Duodenal mucosa (tissue), 2 donors: ENCODE data around the gene EOLA2.
"Not testable (repeated sequence)": the region's sequence is repeated elsewhere in the genome, so short reads cannot be mapped to it uniquely, and the experiment has no call there.

ENCODE experiments used
- H3K27ac ChIP-seq: one replicate; pipeline ENCODE4 v1.7.0; 2013; ENCODE audit warnings: low read depth, low read length
- H3K27me3 ChIP-seq, 2 donors: one replicate each; pipeline ENCODE4 v1.7.0; 2013; ENCODE audit warnings: low read length in 2 of 2, control low read depth in 1 of 2; ENCODE audit not compliant: insufficient read depth in 2 of 2, control insufficient read depth in 1 of 2
- H3K36me3 ChIP-seq, 2 donors: one replicate each; pipeline ENCODE4 v1.7.0; 2013; ENCODE audit warnings: low read length in 2 of 2, control low read depth in 1 of 2; ENCODE audit not compliant: insufficient read depth in 2 of 2, control insufficient read depth in 1 of 2
- H3K4me1 ChIP-seq, 2 donors: one replicate each; pipeline ENCODE4 v1.7.0; 2013; ENCODE audit warnings: low read length in 2 of 2, control low read depth in 1 of 2; ENCODE audit not compliant: insufficient read depth in 2 of 2, control insufficient read depth in 1 of 2
- H3K4me3 ChIP-seq, 2 donors: one replicate each; pipeline ENCODE4 v1.7.0; 2013; ENCODE audit warnings: low read length in 2 of 2, low read depth in 1 of 2
- H3K9ac ChIP-seq, 2 donors: one replicate each; pipeline ENCODE4 v1.7.0; 2013; ENCODE audit warnings: low read length in 2 of 2, low read depth in 1 of 2
- H3K9me3 ChIP-seq, 2 donors: one replicate each; pipeline ENCODE4 v1.7.0; 2013; ENCODE audit warnings: low read length in 2 of 2, control low read depth in 1 of 2; ENCODE audit not compliant: control insufficient read depth in 1 of 2

The EOLA2 gene

DNA sequence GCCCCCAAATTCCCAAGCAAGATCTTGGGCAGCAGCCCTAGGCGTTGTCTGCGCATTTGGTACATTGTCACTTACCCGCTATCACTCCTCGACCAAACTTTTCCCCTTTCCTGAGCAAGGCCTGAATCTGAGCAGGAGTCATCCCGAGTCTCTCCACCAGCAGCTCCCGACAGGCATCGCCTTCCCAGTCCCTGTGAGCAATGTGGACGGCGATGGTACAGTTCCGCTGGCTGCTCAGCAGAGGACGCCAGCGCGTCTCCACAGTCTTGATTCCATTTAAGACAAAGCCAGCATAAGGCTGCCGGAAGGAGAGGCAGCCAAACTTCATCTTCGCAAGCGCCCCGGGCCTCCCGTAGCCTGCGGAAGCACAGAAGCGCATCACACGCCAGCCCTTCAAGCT lies 4.7 kb downstream of the EOLA2 start:
- H3K27ac ChIP-seq, H3K4me3 ChIP-seq, H3K27me3 ChIP-seq, H3K36me3 ChIP-seq, H3K9ac ChIP-seq, H3K9me3 ChIP-seq, H3K4me1 ChIP-seq: not testable (repeated sequence)

DNA sequence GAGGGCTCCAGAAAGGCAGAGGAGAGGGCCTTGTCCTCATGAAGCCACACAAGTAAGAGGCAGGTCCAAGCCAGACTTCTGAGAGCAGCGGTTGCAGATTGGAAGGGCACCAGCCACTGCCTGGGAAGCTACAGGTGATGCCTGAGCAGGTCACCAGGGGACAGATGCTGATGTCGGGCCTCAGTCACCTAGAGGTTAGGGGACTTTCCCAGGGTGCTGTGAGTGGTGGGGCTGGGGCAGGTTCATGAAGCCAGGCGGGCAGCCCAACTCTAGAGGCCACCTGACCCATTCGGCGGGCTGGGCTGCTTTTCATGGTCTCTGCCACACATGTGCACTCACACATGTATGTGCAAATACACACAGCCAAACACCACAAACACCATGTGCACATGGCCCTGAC lies 5.3 kb downstream of the EOLA2 start:
- H3K27me3 ChIP-seq, H3K9me3 ChIP-seq, H3K36me3 ChIP-seq, H3K4me1 ChIP-seq, H3K9ac ChIP-seq, H3K4me3 ChIP-seq, H3K27ac ChIP-seq: not testable (repeated sequence)

- H3K36me3 ChIP-seq, H3K27ac ChIP-seq, H3K4me1 ChIP-seq, H3K9ac ChIP-seq, H3K27me3 ChIP-seq, H3K9me3 ChIP-seq, H3K4me3 ChIP-seq: not testable (repeated sequence)
Measured at GRCh38 chrX:149932150-149932549, 6.1 kb downstream of the EOLA2 start.

- not testable (repeated sequence) for H3K9ac ChIP-seq, H3K9me3 ChIP-seq, H3K4me1 ChIP-seq, H3K27ac ChIP-seq, H3K4me3 ChIP-seq, H3K36me3 ChIP-seq, H3K27me3 ChIP-seq
Measured at GRCh38 chrX:149931355-149931754, 6.9 kb downstream of the EOLA2 start.

DNA sequence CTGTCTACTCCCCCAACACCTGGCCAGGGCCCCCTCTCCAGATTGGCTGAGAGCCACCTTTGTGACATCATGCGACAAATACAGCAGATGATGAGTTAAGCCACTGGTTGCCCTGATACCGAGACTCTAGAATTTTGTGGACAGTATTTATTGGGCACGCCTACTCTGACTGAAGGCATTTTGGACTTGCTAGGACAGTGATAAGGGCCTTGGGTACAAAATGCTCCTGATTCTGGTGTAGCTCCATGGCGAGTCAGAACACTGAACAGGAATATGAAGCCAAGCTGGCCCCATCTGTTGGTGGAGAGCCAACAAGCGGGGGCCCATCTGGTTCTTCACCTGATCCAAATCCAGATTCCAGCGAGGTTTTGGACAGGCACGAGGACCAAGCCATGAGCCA lies 8.9 kb downstream of the EOLA2 start, which contains the start of gene HSFX4:
HSFX4 (plus strand) TSS at position 174 of the 400 bp plus-strand sequence; CDS start at position 246, 72 bp downstream.
- not testable (repeated sequence) for H3K9me3 ChIP-seq, H3K36me3 ChIP-seq, H3K27ac ChIP-seq, H3K27me3 ChIP-seq, H3K9ac ChIP-seq, H3K4me3 ChIP-seq, H3K4me1 ChIP-seq

GRCh38 chrX:149928635-149929034 lies 9.7 kb downstream of the EOLA2 start:
- not testable (repeated sequence) for H3K4me3 ChIP-seq, H3K27ac ChIP-seq, H3K4me1 ChIP-seq, H3K9ac ChIP-seq, H3K36me3 ChIP-seq, H3K27me3 ChIP-seq, H3K9me3 ChIP-seq

DNA sequence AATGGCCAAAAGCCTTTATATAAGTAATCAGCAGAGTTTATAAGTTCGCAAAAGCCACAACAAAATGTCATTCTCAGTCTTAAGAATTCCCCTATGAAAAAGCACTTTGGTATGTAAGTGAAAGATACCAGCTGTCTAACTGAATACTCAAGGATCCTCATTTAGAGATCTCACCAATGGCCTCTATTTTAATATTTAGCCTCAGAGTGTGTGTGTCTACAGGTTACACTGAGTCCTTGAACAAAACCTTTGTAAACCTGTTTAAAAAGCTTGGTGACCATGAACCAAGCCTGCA lies 10.4 kb downstream of the EOLA2 start:
- H3K4me3 ChIP-seq, H3K27ac ChIP-seq, H3K36me3 ChIP-seq, H3K9ac ChIP-seq, H3K4me1 ChIP-seq, H3K9me3 ChIP-seq, H3K27me3 ChIP-seq: not testable (repeated sequence)

GRCh38 chrX:149927245-149927963 lies 10.9 kb downstream of the EOLA2 start:
- H3K4me1 ChIP-seq, H3K27me3 ChIP-seq: not testable (repeated sequence)

DNA sequence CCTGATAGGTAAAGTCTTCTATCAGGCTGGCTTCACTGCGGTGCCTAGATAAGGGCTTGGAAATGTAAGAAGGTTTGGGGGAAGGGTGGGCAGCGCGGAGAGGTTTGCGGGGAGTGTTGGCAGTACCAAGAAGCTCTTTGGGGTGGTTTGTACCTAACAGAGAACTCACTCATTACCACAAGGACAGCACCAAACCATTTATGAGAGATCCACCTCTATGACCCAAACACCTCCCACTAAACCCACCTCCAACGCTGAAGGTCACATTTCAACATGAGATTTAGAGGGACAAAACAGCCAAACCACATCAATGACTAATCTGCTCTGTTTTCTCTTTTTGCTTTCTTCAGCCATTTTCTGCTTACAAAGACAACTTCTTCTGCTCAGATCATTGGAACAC lies 13.9 kb downstream of the EOLA2 start:
- not testable (repeated sequence) for H3K27ac ChIP-seq, H3K4me3 ChIP-seq, H3K27me3 ChIP-seq, H3K9ac ChIP-seq, H3K36me3 ChIP-seq, H3K4me1 ChIP-seq, H3K9me3 ChIP-seq

More at GRCh38 chrX:149927245-149927963, 10.9 kb downstream of the EOLA2 start:
- H3K9ac ChIP-seq, H3K9me3 ChIP-seq, H3K4me3 ChIP-seq, H3K36me3 ChIP-seq, H3K27ac ChIP-seq: not testable (repeated sequence)

- H3K4me1 ChIP-seq, H3K4me3 ChIP-seq, H3K9ac ChIP-seq, H3K27ac ChIP-seq, H3K36me3 ChIP-seq, H3K27me3 ChIP-seq, H3K9me3 ChIP-seq: not testable (repeated sequence)
Measured at GRCh38 chrX:149923836-149924235, 14.5 kb downstream of the EOLA2 start.

DNA sequence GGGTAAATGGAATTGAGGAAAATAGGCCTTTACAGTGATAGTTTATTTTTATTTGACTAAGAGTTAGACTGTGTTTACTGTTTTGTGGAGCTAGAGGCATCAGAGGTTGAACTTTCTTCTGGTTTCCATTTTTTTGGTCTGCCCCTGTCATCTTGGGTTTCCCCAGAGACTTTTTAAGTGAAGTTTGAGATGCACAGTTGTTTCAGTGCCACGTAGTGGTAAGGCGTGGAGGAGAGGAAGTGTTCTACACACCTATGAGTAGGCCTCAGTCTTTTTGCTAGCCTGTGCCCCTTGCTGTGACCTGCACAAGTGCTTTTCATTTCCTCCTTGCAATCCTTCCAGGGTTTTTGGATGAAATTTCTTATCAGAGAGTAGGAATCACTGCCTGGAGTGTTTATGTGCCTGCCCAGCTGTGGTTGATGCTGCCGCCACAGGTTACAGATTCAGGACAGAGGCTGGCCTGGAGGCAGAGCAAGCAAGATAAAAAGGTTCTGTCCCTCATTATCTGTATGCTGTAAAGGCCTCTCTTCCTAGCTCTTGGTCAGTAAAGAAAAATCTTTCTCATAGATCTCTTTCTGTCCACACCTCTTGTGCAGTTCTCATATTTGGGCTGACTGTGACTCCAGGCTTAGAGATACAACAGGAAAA lies 21.4 kb downstream of the EOLA2 start:
- Histone ChIP-seq H3K27ac (no peak overlapping the region), H3K27me3 (no peaks in the 10 kb centered on the region), H3K4me1 (no peaks in the 10 kb centered on the region), H3K36me3 (no peaks in the 10 kb centered on the region), H3K9me3 (no peaks in the 10 kb centered on the region), H3K9ac (no peak overlapping the region), H3K4me3 (no peak overlapping the region)
